Kidney capillary endothelial cell (primary cell): ENCODE data around the gene OR2A12.
"Not testable (repeated sequence)": the region's sequence is repeated elsewhere in the genome, so short reads cannot be mapped to it uniquely, and the experiment has no call there.

Source experiments
- DNase-seq: peaks from one replicate; pipeline ENCODE4 v3.0.0-alpha.2; 2018; ENCODE audit warnings: low spot score

Gene OR2A12, protein sequence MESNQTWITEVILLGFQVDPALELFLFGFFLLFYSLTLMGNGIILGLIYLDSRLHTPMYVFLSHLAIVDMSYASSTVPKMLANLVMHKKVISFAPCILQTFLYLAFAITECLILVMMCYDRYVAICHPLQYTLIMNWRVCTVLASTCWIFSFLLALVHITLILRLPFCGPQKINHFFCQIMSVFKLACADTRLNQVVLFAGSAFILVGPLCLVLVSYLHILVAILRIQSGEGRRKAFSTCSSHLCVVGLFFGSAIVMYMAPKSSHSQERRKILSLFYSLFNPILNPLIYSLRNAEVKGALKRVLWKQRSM

DNA sequence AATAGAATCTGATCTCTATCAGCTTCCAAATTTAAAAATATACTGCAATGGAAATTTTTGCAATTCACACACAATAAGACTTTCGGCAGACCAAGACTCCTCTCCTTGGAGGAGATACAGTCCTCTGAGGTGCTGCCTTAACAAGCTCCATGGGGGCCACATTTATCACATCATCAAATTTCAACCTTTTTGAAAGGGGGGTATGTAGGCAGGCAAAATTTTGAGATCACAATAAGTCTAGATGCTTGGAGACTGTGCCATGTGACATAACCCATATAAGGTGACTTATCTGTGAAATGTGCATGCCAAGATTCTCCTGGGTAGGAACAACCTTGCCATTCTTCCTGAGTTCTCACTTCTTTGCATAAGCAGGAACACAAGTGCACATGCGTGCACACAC lies at the start of gene OR2A12:
TSS of gene OR2A12 (plus strand) at position 301 of the 400 bp plus-strand sequence. CDS start 8,830 bp downstream, outside the sequence.
- no peak for DNase-seq

DNA sequence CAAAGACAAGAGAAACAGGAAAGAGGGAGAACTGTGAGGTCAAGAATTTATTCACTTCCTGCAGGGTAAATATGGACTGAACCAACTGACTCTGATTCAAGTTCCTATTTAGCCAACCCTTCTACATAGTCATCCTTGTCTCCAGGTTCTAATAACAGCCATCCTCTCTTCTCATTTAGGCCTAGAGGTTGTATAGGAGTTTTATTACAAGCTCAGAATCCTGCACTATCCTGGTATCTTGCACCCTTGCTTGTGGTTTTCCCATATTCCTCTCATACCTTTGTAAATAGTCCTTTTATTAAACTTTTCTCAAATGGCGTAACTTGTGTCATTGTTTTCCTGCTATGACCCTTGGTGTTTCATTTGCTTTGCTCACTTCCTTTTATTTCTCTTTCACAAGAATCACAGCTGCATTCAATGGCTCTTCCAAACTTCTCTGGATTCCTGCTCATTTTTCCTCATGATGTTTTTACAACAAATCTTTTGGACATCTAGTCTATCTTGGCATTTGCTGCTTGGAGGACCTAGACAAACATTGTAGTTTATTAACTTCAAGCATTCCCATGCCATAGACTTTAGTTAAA lies 49.7 kb upstream of the OR2A12 start:
- DNase-seq, result no peak

DNA sequence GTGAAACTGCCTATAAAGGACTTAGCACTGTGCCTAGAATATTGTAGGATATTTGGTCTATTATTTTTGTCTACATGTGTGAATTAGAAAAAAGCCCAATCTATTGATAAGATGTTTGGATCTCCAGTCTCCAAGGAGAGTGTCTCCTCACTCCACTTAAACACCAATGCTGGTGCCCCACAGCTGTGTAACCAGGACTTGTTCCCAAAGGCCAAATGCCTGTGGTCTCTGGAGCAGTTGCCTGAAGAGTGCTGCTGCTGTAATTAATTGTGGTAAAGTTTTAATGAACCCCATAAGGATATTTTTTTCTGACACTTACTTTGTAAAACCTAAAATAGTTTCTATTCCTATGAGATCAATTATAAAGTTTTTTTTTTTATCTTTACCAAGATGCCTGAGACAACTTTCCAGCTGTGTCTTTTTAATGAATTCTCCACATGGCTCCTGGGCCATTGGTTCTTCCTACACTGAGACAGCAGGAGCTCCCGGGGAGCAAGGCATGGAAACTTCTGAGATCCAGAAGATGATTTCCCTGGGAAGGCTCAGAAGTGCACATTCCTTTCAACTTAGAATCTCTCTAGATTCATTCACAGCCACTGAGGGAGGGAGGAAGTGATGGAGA lies 48.6 kb upstream of the OR2A12 start:
- DNase-seq, result no peak

DNA sequence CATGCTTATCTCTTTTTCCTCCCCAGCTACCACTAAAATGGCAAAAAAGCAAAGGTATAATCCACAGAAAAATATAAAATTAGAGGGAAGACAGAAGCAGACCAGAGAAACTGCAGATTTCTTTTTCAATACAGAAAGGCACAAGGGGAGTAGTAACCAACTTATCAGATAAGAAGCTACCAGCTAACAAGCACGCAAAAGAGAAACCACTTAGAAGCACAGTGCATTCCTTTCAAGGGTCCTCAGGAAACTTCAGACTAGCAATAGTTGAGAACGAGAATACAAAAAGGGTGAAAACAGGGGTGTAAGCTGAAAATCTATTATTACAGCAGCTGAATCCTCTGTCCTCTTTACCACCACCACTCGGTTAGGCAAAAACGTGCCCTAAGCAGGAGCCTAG lies 47.2 kb upstream of the OR2A12 start:
- DNase-seq, result no peak

DNA sequence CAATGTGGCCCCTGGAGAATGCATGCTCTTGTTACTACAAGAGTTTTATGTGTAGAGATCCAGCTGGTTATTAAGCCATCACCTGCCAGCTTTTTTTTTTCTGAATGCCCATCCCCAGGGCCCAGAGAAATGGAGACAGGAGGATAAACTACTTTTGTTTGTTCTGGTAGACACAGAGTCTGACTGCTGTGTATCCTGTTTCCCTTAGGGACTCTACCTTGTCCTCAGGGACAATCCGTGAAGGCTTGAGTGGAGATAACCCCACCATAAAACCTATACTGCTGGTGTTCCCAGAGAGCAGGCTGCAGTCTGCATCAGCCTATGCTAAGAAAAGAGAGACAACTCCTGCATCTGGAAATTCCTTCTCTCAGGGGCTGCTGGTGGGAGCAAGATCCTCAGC lies 37.4 kb upstream of the OR2A12 start, which contains the start of gene OR2A5:
TSS of gene OR2A5 (plus strand) at position 301 of the 400 bp plus-strand sequence. CDS start 1,454 bp downstream, outside the sequence.
- DNase-seq, result no peak

DNA sequence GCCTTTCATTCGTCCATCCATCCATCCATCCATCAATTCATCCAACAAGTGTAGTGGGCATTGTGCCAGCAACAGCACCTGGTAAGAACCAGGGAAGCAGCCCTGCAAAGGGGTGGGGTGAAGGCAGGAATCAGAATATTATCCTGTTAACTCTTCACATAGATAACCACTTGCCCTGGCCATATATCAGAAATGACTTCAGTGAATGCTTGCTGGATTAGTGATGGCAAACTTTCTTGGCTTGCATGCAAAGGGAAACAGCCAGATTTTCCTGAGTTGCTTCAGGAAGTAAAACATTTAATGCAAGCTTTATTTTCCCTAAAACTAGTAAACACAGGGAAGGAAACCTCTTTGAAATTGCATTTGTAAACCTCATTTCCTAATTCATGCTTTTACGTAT lies 36.6 kb upstream of the OR2A12 start:
- no peak for DNase-seq

DNA sequence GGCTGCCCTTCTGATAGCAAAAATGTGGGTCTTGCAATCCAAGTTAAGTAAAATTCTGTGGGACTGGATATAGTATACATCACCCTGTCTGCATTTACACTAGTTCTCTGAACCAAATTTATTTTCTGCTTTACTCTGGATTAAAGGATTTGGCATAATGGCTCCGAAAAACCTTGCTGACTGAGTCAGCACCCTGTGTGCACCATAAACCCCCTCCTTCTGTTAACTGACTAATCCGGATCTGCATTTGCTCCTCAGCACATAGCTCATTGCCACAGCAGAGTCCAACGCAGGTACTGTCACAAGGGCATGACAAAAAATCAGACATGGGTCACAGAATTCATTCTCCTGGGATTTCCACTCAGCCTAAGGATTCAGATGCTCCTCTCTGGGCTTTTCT lies 36.0 kb upstream of the OR2A12 start:
- DNase-seq, result no peak

DNA sequence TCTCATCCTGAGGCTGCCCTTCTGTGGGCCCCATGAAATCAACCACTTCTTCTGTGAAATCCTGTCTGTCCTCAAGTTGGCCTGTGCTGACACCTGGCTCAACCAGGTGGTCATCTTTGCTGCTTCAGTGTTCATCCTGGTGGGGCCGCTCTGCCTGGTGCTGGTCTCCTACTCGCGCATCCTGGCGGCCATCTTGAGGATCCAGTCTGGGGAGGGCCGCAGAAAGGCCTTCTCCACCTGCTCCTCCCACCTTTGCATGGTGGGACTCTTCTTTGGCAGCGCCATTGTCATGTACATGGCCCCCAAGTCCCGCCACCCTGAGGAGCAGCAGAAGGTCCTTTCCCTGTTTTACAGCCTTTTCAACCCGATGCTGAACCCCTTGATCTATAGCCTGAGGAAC lies 35.2 kb upstream of the OR2A12 start:
- DNase-seq, result not testable (repeated sequence)

DNA sequence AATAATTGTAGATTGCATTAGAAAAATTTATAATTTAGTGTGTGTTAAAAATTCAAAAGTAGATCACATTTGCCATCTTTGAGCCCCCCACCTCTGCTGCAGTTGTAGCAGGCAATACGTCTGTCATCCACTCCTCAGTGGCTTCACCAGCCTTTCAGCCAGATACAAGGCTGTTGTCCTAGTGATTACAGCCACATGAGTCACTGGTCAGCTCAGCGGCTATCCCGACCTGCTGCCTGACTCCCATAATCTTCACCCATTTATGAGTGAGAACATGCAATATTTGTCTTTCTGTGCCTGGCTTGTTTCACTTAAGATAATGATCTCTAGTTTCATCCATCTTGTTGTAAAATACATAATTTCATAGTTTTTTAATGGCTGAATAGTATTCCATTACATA lies 28.1 kb upstream of the OR2A12 start:
- DNase-seq, result no peak

DNA sequence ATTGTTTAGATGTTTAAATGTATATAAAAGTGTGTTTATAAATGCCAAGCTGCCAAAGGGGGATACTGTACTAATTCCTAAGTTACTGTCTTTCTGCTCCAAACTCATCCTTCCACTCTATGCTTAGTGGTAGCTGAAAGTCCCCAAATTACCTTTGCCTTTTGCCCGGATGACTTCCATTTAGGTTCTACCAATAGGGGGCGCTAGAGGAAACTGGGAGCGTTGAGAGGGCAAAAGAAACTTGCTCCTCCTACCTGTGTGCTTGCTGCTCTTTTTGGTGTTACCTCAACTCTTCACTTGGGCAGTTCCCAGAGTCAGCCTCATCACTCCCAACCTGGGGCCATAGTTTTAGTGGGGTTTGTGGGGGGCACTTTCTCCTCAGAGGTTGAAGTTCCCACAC lies 22.4 kb upstream of the OR2A12 start:
- no peak for DNase-seq

DNA sequence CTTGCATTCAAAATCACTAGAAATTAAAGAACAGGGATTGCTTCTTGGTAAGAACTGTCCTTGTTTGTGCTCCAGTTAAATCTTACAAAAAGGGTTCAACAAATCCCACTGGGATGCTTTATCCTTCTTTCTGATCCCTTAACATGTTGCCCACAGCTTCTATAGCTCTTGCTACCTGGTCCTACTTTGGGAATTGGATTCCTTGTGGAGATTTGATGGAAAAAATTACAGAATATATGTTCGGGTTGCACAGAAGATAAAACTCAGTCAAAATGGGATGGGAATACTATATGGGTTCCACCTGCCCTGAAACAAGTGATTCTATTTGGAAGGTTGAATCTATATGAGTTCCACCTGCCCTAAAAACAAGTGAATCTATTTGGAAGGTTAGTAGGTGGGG lies 16.6 kb upstream of the OR2A12 start, which contains the start of gene OR2A25:
TSS of gene OR2A25 (plus strand) at position 301 of the 400 bp plus-strand sequence. CDS start 4,409 bp downstream, outside the sequence.
- DNase-seq, result no peak

DNA sequence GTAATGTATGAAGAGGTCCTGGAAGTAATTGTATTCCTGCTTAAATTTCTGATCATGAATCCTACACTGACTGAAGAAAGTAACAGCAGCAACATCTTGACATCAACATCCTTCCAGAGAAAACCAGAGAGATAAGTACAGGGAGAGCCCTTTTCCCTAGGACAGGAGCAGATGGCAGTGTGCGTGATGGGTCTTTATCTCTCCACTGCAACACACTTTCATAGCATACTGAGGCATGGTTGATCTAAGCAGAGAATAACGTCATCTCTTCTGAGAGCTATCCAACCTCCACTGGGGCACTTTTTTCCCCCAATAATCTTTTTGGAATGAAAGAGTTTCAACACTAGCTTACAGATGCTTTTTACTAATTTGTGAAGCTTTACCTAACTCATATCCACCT lies 16.1 kb upstream of the OR2A12 start:
- DNase-seq, result no peak

DNA sequence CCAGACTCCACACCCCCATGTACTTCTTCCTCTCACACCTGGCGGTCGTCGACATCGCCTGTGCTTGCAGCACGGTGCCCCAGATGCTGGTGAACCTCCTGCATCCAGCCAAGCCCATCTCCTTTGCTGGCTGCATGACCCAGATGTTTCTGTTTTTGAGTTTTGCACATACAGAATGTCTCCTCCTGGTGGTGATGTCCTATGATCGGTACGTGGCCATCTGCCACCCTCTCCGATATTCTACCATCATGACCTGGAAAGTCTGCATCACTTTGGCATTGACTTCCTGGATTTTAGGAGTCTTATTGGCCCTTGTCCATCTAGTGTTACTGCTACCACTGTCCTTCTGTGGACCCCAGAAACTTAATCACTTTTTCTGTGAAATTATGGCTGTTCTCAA lies 11.7 kb upstream of the OR2A12 start:
- no peak for DNase-seq

DNA sequence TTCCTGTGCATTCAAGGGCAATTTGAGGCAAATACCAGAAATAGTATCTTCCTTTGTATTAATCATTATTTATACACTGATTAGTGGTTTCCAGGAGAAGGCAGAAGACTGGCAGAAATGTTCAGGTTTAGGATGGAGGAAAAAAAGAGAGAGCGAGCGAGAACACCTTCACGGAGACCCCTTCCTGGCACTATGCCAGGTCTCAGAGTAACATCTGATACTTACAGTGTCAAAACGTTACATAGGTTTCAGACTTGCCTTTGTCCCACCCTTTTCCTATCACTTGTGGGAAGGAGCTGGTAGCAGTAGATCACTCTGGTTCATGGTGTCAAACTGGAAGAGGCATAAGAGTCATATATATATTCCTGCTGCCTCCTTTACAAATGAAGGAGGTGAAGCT lies 652 bp downstream of the OR2A12 start:
- DNase-seq, result no peak

DNA sequence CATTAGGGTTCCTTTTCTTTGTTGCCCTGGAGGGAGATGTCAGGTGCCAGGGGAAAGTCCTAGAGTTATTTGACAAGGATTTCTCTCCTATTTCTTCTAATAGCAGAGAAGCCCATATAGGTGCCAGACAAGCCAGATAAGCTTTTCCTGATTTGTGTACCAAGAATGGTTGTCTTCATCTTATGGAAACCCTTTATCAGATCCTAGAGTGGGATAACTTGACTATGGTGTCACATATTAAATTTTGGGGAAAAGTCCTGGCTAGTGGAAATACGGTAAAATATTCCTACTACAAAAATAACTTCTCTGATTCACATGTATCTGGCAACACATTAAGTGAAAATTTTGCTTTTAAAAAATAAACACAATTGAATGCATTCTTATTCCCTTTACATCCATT lies 1.2 kb downstream of the OR2A12 start:
- DNase-seq, result no peak

DNA sequence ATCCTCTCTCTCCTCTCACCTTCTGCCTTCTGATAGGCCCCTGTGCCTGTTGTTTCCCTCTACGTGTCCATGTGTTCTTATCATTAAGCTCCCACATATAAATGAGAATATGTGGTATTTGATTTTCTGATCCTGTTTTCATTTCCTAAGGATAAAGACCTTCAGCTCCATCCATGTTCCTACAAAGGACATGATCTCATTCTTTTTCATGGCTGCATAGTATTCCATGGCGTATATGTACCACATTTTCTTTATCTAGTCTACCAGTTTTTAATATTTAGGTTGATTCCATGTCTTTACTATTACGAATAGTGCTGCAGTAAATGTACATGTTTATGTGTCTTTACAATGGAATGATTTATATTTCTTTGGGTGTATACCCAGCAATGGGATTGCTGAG lies 4.6 kb downstream of the OR2A12 start:
- no peak for DNase-seq

DNA sequence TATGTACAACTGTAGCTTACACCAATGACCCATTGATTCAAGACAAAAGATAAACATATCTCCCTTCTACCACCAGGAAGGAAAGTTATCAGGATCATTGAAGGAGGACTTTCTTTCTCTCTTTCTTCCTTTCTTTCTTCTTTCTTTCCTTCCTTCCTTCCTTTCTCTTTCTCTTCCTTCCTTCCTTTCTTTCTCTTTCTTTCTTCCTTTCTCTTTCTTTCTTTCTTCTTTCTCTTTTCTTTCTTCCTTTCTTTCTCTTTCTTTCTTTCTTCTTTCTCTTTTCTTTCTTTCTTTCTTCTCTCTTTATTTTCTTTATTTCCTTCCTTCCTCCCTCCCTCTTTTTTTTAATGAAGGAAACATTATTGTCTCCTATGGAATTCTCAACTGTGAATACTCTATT lies 12.7 kb downstream of the OR2A12 start:
- DNase-seq, result no peak

DNA sequence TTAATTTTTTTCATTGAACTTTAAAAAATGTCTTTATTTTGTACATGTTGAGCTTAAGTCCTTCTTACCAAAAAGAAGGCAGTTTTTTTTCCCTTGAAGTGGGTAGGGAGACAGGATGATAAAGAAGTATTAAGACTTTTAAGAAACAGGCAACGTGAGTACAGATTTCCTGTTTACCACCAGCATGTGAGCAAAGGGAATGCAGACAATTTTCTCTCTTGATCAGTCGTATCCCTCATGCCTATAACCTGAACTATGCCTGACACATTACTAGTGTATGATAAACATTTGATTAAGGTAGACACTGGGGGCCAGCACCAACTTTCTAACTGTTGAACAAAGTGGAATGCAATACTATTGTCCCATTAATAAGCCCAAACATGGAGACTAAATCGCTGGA lies 14.5 kb downstream of the OR2A12 start:
- no peak for DNase-seq

DNA sequence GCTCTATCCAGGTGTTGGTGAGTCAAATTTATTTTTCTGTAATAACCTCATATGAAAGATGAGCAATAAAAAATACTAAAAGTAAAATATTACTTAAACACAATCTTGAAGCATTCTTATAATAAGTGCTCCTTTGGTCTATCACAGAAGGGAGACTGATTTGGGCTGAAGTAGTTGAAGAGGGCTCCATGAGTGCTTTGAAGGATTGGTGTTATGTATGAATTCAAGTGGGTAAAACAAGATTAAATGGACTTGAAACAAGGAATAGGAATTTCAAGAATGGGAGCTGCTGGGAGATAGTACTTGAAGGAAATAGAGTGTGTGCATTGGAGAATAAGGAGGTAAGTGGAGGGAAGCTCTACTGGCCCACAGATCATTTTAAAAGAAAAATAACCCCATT lies 16.0 kb downstream of the OR2A12 start:
- DNase-seq, result no peak

DNA sequence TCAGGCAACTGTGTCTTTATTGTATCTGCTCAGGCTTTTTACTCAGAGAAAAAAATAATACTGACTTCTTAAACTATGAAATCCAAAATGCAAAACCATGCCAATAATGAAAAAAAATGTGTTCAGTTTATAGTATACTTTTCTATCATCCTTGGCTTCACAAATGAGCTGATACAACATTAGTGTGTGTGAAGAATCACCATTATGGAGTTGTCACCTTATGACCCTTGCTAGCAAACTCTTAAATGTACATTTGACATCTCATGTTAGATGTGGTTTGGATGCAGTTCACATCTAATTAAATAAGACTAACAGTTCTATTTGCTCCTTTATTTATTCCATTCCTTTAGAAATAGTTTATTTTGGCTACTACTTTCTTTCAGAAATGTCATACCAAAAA lies 19.1 kb downstream of the OR2A12 start:
- no peak for DNase-seq

DNA sequence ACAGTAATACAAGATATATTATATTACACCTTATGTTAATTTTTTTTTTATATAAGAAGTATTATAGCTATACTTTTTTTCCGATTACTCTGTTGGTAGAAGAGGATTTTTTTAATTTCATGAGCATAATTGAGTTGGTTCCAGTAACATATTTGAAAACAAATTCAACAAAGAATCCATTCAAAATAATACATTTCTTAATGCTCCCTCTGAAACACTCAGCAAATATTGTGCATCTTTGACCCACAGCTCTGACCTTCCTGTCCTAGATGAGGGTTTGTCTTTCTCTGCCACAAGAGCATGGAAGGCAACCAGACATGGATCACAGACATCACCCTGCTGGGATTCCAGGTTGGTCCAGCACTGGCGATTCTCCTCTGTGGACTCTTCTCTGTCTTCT lies 23.2 kb downstream of the OR2A12 start, which contains the start of gene OR2A2:
TSS of gene OR2A2 (plus strand) at position 301 of the 400 bp plus-strand sequence. CDS start at position 301, 0 bp downstream.
- no peak for DNase-seq

DNA sequence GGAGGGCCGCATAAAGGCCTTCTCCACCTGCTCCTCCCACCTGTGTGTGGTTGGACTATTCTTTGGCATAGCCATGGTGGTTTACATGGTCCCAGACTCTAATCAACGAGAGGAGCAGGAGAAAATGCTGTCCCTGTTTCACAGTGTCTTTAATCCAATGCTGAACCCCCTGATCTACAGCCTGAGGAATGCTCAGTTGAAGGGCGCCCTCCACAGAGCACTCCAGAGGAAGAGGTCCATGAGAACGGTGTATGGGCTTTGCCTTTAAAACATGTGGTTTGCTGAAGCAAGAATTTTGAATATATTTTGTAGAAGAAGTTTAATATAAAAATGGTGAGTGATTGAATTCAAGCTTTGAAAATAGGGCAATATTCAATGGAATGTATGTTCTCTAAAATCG lies 24.2 kb downstream of the OR2A12 start:
- DNase-seq, result no peak

DNA sequence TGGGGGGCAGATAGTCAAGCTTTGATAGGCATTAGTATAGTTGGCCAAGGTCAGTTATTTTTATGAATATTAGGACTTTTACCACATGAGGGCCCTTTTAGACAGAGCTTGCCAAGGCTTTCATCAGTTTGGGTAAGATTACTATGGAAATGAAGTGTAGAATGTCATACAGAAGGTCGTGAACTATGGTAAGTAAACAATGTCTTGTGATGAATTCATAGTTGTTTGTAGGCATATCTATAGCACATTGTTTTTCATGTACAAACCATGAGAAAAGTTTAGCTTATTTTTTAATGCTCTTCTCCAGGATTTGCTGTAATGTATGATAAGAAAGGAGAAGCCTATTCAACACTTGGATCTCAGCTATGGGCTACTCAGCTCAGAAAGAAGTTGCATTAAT lies 27.6 kb downstream of the OR2A12 start:
- DNase-seq, result no peak
